GM12878 (cell line): ENCODE data around the gene STK16. TPM values are rescaled to one million over a fixed set of nuclear protein-coding genes. Genes with fewer than 3 reads are reported as not detected.

ENCODE experiments used
- CBFB ChIP-seq: IDR thresholded peaks from 2 replicates; pipeline ENCODE4 v1.6.1; 2016; ENCODE audit warnings: antibody characterized with exemption, low read depth
- CHD2 ChIP-seq: IDR thresholded peaks from 2 replicates; pipeline ENCODE4 v1.6.1; 2011; ENCODE audit warnings: low read depth, low read length, improper control_type of control experiment, borderline replicate concordance
- EED ChIP-seq: sonication (generic); IDR thresholded peaks from 2 replicates; pipeline ENCODE4 v1.6.1; 2016; ENCODE audit warnings: antibody characterized with exemption, low read depth
- MYC ChIP-seq: IDR thresholded peaks from 2 replicates; pipeline ENCODE4 v1.6.1; 2011; ENCODE audit warnings: mild to moderate bottlenecking, low read length, moderate library complexity, inconsistent platforms; ENCODE audit not compliant: insufficient read depth, insufficient replicate concordance, insufficient read length, severe bottlenecking
- SMAD5 ChIP-seq: IDR thresholded peaks from 2 replicates; pipeline ENCODE4 v1.6.1; 2016; ENCODE audit warnings: antibody characterized with exemption, low read depth
- YY1 ChIP-seq: IDR thresholded peaks from 2 replicates; pipeline ENCODE4 v1.6.1; 2011; ENCODE audit warnings: low read depth, mild to moderate bottlenecking, low read length
- ZZZ3 ChIP-seq: IDR thresholded peaks from 2 replicates; pipeline ENCODE4 v1.6.1; 2011; ENCODE audit warnings: low read depth; ENCODE audit not compliant: control insufficient read depth, insufficient read length
- polyA plus RNA-seq, 11 experiments: library from polyadenylated mRNA; depleted of rRNA in 4 of 11; unstranded in 6 of 11; stranded (reverse) in 5 of 11; fragments of >200 nt; fragmentation: Nextera tagmentation in 4 of 11; fragmentation: Illumina TruSeq in 1 of 11; extraction: Ambion mirVana in 4 of 11; extraction: Trizol in 1 of 11; gene quantifications; 1 replicate in 1 of 11; 2 replicates in 10 of 11; pipeline versions ENCODE4 v1.2.1 to v1.2.3, GENCODE V29; 2011 to 2016; ENCODE audit warnings: inconsistent platforms in 2 of 11, missing spikeins in 2 of 11, low read depth in 1 of 11
- total RNA-seq, 4 experiments: library from RNA; depleted of rRNA in 3 of 4; stranded (reverse); fragments of >200 nt in 3 of 4; fragmentation: Illumina TruSeq in 1 of 4; extraction: Trizol in 1 of 4; gene quantifications; 2 replicates each; pipeline versions ENCODE4 v1.2.1 to v1.2.3, GENCODE V29; 2013 to 2021
- TF ChIP-seq, protein P1 (sequence below): fragments of 450-650 bp; IDR thresholded peaks from 2 replicates; pipeline ENCODE4 v1.6.1; 2017; ENCODE audit warnings: mild to moderate bottlenecking, moderate library complexity
- TF ChIP-seq, protein P2 (sequence below): fragments of 450-650 bp; IDR thresholded peaks from 2 replicates; pipeline ENCODE4 v1.6.1; 2016; ENCODE audit warnings: mild to moderate bottlenecking
- TF ChIP-seq, protein P3 (sequence below): IDR thresholded peaks from 2 replicates; pipeline ENCODE4 v1.6.1; 2011; ENCODE audit warnings: low read depth, low read length, improper control_type of control experiment, borderline replicate concordance
- TF ChIP-seq, protein P4 (sequence below): fragments of 450-650 bp; IDR thresholded peaks from 2 replicates; pipeline ENCODE4 v1.6.1; 2017; ENCODE audit warnings: mild to moderate bottlenecking, moderate library complexity
- TF ChIP-seq, protein P5 (sequence below): fragments of 450-650 bp; IDR thresholded peaks from 2 replicates; pipeline ENCODE4 v1.6.1; 2016; ENCODE audit warnings: mild to moderate bottlenecking, moderate library complexity, borderline replicate concordance

Gene STK16
- total and polyA plus RNA-seq, 10 of the 15 experiments (the other 5 are each of a cell fraction or from before 2014, with no cell fraction given): 4.3 to 50.1 (median 17.9) TPM

DNA sequence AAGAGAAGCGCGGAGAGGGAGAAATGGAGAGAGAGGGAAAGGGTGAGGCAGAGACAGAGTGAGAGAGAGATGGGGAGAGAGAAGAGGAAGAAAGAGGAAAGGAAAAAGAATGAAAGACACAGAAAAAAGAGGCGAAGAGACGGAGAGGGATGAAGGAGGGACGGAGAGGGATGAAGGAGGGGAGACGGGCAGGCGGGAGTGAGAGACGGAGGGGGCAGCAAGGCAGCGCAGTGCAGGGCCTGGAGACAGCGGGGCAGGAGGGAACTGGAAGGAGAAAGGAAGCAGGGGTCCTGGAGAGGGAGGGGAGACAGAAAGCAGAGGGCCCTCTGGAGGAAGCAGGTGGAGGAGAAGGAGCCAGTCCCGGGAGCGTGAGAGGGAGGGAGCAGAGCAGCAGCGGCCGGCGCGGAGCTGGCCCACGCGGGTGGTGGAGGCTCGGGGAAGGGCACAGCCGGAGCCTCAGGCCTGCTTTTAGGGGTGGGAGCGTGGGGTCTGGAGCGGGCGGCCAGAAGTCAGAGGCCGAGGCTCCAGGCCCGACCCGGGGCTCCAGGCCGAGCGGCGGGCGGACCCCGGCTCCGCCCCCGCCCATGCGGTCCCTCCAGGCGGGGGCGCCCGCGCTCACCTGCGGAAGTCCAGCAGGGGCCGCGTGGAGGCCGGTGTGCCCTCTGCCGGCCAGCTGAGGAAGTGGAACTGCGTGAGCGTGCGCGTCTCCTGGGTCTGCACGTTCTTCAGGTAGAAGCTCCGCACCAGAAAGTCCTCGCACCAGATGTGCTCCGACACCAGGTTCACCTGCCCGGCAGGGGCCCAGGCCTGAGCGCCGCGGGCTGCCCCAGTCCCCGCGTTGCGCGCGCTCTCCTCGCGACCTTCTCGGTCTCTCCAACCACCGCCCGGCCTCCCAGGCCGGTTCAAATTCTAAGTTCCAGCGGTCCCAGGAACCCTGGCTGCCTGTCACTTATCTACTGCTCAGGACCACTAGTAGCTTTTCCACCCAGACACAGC is 49.4 kb downstream of the STK16 start (continued):
- TF ChIP-seq, protein P1, sequence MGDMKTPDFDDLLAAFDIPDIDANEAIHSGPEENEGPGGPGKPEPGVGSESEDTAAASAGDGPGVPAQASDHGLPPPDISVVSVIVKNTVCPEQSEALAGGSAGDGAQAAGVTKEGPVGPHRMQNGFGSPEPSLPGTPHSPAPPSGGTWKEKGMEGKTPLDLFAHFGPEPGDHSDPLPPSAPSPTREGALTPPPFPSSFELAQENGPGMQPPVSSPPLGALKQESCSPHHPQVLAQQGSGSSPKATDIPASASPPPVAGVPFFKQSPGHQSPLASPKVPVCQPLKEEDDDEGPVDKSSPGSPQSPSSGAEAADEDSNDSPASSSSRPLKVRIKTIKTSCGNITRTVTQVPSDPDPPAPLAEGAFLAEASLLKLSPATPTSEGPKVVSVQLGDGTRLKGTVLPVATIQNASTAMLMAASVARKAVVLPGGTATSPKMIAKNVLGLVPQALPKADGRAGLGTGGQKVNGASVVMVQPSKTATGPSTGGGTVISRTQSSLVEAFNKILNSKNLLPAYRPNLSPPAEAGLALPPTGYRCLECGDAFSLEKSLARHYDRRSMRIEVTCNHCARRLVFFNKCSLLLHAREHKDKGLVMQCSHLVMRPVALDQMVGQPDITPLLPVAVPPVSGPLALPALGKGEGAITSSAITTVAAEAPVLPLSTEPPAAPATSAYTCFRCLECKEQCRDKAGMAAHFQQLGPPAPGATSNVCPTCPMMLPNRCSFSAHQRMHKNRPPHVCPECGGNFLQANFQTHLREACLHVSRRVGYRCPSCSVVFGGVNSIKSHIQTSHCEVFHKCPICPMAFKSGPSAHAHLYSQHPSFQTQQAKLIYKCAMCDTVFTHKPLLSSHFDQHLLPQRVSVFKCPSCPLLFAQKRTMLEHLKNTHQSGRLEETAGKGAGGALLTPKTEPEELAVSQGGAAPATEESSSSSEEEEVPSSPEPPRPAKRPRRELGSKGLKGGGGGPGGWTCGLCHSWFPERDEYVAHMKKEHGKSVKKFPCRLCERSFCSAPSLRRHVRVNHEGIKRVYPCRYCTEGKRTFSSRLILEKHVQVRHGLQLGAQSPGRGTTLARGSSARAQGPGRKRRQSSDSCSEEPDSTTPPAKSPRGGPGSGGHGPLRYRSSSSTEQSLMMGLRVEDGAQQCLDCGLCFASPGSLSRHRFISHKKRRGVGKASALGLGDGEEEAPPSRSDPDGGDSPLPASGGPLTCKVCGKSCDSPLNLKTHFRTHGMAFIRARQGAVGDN: peak; percentile 87
- TF ChIP-seq CBFB: no peak
- TF ChIP-seq, protein P2, sequence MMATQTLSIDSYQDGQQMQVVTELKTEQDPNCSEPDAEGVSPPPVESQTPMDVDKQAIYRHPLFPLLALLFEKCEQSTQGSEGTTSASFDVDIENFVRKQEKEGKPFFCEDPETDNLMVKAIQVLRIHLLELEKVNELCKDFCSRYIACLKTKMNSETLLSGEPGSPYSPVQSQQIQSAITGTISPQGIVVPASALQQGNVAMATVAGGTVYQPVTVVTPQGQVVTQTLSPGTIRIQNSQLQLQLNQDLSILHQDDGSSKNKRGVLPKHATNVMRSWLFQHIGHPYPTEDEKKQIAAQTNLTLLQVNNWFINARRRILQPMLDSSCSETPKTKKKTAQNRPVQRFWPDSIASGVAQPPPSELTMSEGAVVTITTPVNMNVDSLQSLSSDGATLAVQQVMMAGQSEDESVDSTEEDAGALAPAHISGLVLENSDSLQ: peak; percentile 73
- TF ChIP-seq EED: peak; percentile 19; the same call in 1 of the 2 replicates
- TF ChIP-seq, protein P3, sequence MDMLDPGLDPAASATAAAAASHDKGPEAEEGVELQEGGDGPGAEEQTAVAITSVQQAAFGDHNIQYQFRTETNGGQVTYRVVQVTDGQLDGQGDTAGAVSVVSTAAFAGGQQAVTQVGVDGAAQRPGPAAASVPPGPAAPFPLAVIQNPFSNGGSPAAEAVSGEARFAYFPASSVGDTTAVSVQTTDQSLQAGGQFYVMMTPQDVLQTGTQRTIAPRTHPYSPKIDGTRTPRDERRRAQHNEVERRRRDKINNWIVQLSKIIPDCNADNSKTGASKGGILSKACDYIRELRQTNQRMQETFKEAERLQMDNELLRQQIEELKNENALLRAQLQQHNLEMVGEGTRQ: no peak
- TF ChIP-seq SMAD5: no peak
- TF ChIP-seq MYC: peak; percentile 91
- no peak for TF ChIP-seq ZZZ3
- peak; percentile 80 for TF ChIP-seq YY1
- TF ChIP-seq, protein P4, sequence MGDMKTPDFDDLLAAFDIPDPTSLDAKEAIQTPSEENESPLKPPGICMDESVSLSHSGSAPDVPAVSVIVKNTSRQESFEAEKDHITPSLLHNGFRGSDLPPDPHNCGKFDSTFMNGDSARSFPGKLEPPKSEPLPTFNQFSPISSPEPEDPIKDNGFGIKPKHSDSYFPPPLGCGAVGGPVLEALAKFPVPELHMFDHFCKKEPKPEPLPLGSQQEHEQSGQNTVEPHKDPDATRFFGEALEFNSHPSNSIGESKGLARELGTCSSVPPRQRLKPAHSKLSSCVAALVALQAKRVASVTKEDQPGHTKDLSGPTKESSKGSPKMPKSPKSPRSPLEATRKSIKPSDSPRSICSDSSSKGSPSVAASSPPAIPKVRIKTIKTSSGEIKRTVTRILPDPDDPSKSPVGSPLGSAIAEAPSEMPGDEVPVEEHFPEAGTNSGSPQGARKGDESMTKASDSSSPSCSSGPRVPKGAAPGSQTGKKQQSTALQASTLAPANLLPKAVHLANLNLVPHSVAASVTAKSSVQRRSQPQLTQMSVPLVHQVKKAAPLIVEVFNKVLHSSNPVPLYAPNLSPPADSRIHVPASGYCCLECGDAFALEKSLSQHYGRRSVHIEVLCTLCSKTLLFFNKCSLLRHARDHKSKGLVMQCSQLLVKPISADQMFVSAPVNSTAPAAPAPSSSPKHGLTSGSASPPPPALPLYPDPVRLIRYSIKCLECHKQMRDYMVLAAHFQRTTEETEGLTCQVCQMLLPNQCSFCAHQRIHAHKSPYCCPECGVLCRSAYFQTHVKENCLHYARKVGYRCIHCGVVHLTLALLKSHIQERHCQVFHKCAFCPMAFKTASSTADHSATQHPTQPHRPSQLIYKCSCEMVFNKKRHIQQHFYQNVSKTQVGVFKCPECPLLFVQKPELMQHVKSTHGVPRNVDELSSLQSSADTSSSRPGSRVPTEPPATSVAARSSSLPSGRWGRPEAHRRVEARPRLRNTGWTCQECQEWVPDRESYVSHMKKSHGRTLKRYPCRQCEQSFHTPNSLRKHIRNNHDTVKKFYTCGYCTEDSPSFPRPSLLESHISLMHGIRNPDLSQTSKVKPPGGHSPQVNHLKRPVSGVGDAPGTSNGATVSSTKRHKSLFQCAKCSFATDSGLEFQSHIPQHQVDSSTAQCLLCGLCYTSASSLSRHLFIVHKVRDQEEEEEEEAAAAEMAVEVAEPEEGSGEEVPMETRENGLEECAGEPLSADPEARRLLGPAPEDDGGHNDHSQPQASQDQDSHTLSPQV: peak; percentile 96
- TF ChIP-seq, protein P5, sequence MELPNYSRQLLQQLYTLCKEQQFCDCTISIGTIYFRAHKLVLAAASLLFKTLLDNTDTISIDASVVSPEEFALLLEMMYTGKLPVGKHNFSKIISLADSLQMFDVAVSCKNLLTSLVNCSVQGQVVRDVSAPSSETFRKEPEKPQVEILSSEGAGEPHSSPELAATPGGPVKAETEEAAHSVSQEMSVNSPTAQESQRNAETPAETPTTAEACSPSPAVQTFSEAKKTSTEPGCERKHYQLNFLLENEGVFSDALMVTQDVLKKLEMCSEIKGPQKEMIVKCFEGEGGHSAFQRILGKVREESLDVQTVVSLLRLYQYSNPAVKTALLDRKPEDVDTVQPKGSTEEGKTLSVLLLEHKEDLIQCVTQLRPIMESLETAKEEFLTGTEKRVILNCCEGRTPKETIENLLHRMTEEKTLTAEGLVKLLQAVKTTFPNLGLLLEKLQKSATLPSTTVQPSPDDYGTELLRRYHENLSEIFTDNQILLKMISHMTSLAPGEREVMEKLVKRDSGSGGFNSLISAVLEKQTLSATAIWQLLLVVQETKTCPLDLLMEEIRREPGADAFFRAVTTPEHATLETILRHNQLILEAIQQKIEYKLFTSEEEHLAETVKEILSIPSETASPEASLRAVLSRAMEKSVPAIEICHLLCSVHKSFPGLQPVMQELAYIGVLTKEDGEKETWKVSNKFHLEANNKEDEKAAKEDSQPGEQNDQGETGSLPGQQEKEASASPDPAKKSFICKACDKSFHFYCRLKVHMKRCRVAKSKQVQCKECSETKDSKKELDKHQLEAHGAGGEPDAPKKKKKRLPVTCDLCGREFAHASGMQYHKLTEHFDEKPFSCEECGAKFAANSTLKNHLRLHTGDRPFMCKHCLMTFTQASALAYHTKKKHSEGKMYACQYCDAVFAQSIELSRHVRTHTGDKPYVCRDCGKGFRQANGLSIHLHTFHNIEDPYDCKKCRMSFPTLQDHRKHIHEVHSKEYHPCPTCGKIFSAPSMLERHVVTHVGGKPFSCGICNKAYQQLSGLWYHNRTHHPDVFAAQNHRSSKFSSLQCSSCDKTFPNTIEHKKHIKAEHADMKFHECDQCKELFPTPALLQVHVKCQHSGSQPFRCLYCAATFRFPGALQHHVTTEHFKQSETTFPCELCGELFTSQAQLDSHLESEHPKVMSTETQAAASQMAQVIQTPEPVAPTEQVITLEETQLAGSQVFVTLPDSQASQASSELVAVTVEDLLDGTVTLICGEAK: 0 out of 2 replicates have a peak, but pooled peaks have one; percentile 14
- 0 out of 2 replicates have a peak, but pooled peaks have one; percentile 34 for TF ChIP-seq CHD2
